ENCODE results near the gene ANKRD27.
"Not testable (repeated sequence)": the region's sequence is repeated elsewhere in the genome, so short reads cannot be mapped to it uniquely, and the experiment has no call there.

ANKRD27 gene

DNA sequence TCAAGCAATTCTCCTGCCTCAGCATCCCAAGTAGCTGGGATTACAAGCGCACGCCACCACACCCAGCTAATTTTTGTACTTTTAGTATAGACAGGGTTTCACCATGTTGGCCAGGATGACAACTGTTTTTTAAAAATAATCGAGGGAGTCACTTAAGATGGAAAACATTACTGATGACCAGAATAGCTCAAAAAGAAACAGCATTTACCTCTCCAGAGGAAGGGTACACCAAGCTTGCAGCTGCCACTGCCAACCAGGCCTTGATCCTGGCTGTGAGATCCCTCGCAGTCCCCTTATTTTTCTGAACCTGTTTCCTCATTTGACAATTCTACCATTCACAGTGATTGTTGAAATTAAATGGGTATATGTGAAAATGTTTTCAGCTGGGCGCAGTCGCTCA, 79.5 kb downstream of the ANKRD27 start:
- peaks cover 70 to 84% (median 77%) of the 10 kb centered on the region in 11 experiments for H3K36me3 ChIP-seq

DNA sequence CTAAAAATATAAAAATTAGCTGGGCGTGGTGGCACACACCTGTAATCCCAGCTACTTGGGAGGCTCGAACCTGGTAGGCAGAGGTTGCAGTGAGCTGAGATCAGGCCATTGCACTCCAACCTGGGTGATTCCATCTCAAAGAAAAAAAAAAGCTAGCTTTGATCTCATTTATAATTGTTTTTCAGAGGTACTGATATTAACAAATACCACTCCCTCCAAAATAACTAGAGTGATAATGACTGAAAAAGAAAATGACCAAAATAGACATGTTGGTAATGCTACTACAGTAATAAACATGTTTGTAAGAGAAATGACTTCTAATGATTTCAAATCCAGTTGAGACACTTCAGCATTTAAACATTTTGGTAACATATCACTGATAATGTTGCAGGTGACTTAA, 81.0 kb downstream of the ANKRD27 start:
- Histone ChIP-seq H3K27ac (no peak overlapping the region), H3K4me3 (no peak overlapping the region), H3K9ac (no peak overlapping the region), H3K27me3 (no peaks in the 10 kb centered on the region), H3K4me2 (no peak overlapping the region), H4K20me1 (peaks cover 0 to 11% (median 0%) of the 10 kb centered on the region in 11 experiments; a peak in 1 of 22 replicates), H3K9me3 (replicated peaks in 1 of 11) (0 out of 22 replicates have a peak, but pooled peaks cover 0 to 3% (median 0%) of the 10 kb centered on the region in 11 experiments), H3K4me1 (no peaks in the 10 kb centered on the region), H3K36me3 (peaks cover 59 to 70% (median 65%) of the 10 kb centered on the region in 11 experiments)
- no peak for TF ChIP-seq Cebpa-rat (IDR thresholded peaks at IDR 0.05)

More for the DNA sequence above, 79.5 kb downstream of the ANKRD27 start:
- no peak for TF ChIP-seq Cebpa-rat (IDR thresholded peaks at IDR 0.05)
- Histone ChIP-seq H3K9ac (no peak overlapping the region), H4K20me1 (peaks cover 0 to 11% (median 0%) of the 10 kb centered on the region in 11 experiments; a peak in 2 of 22 replicates), H3K4me3 (no peak overlapping the region), H3K27ac (no peak overlapping the region), H3K9me3 (replicated peaks in 1 of 11) (0 out of 22 replicates have a peak, but pooled peaks cover 0 to 3% (median 0%) of the 10 kb centered on the region in 11 experiments), H3K4me2 (no peak overlapping the region), H3K27me3 (no peaks in the 10 kb centered on the region), H3K4me1 (no peaks in the 10 kb centered on the region)

DNA sequence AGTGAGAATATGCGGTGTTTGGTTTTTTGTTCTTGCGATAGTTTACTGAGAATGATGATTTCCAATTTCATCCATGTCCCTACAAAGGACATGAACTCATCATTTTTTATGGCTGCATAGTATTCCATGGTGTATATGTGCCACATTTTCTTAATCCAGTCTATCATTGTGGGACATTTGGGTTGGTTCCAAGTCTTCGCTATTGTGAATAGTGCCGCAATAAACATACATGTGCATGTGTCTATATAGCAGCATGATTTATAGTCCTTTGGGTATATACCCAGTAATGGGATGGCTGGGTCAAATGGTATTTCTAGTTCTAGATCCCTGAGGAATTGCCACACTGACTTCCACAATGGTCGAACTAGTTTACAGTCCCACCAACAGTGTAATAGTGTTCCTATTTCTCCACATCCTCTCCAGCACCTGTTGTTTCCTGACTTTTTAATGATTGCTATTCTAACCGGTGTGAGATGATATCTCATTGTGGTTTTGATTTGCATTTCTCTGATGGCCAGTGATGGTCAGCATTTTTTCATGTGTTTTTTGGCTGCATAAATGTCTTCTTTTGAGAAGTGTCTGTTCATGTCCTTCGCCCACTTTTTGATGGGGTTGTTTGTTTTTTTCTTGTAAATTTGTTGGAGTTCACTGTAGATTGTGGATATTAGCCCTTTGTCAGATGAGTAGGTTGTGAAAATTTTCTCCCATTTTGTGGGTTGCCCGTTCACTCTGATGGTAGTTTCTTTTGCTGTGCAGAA, 87.1 kb downstream of the ANKRD27 start:
- not testable (repeated sequence) for H3K9me3 ChIP-seq (replicated peaks in 1 of 11); H3K27ac ChIP-seq; H3K9ac ChIP-seq; H3K27me3 ChIP-seq; H3K4me3 ChIP-seq; H3K4me2 ChIP-seq
- Histone ChIP-seq H3K36me3 (peaks cover 40 to 55% (median 52%) of the 10 kb centered on the region in 11 experiments), H3K4me1 (peaks cover 5 to 30% (median 21%) of the 10 kb centered on the region in 10 experiments), H4K20me1 (peaks cover 4 to 38% (median 25%) of the 10 kb centered on the region in 11 experiments; a peak in 17 of 22 replicates)

DNA sequence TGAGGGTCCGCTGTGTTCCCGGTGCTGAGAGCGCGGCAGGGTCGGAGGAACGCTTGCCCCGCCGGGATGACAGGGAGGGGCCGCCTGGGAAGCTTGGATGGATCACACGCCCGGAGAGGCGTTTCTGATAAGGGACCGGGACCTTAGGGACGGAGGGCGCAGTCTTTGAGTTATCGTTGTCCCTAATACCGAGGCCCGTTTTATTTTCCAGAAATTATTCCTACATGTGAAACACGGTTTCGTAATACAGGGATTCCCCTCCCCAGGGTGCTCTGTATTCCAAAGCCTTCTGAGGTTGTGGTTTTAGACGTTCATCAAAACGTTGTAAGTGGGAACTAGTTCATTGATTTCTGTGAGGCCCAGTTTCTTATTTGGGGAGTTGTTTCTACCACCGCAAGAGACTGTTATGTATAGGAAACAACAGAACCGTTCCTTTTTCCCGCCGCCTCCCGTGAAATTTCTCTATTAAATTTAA, 93.2 kb downstream of the ANKRD27 start:
- Histone ChIP-seq H3K9me3 (replicated peaks in 1 of 11) (no peaks in the 10 kb centered on the region), H3K27ac (peak overlapping the region; percentile 73 to 94 (median 89)), H3K4me1 (peaks cover 15 to 47% (median 37%) of the 10 kb centered on the region in 10 experiments), H3K9ac (peak overlapping the region; percentile 88 to 95 (median 92)), H3K4me2 (peak overlapping the region; percentile 85 to 96 (median 88)), H3K36me3 (peaks cover 39 to 47% (median 45%) of the 10 kb centered on the region in 11 experiments), H4K20me1 (peaks cover 10 to 51% (median 34%) of the 10 kb centered on the region in 11 experiments; a peak in 18 of 22 replicates), H3K27me3 (no peaks in the 10 kb centered on the region), H3K4me3 (peak overlapping the region; percentile 77 to 88 (median 82))
- no peak for TF ChIP-seq Cebpa-rat (IDR thresholded peaks at IDR 0.05)

DNA sequence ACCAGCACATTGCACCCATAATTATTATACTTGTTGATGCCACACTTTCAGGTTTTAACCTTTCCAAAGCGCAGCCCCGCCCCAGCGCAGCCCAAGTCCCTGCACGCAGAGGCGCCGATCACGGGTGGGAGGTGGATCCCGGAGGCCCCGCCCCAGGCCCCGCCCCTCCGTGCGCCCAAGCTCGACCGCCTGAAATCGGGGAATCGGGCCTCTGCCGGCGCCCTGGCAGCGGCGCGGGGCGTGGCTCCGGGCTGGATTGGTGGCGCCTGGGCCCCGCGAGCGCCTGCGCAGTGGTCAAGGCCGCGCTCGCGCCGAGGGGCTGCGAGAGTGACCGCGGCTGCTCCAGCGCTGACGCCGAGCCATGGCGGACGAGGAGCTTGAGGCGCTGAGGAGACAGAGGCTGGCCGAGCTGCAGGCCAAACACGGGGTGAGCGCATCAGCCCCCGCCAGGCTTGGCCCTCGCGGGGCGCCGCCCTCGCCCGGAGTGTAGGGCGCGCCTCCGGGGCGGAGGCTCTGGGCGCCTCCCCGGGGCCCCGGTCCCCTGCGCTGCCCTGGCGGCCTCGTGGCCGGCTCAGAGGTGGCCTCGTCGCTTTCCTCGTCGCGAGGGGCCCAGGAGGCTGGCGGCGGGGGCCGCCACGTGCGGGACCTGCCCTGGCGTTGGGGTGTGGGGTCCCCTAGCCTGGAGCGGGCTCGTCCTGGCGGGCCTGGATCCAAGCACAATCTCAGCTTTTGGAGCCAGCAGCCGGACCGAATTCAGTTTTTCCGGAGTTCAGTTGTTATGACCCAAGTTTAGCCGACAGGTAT, 93.9 kb downstream of the ANKRD27 start, which contains the start of gene PDCD5:
PDCD5 (plus strand) TSS at position 290 of the 804 bp plus-strand sequence; CDS start at position 362, 72 bp downstream.
- peak within 1 kb of the TSS; percentile 73 to 94 (median 89) for H3K27ac ChIP-seq
- H3K9ac ChIP-seq: peak within 1 kb of the TSS; percentile 88 to 95 (median 92)
- H3K27me3 ChIP-seq: no peaks in the 10 kb centered on the region
- peak within 1 kb of the TSS; percentile 85 to 96 (median 92) for H3K4me2 ChIP-seq
- H3K36me3 ChIP-seq: peaks cover 33 to 41% (median 38%) of the 10 kb centered on the region in 11 experiments
- peak within 1 kb of the TSS; percentile 77 to 88 (median 82) for H3K4me3 ChIP-seq
- peaks cover 10 to 45% (median 34%) of the 10 kb centered on the region in 11 experiments; a peak in 18 of 22 replicates for H4K20me1 ChIP-seq
- H3K4me1 ChIP-seq: peaks cover 15 to 41% (median 33%) of the 10 kb centered on the region in 10 experiments
- H3K9me3 ChIP-seq (replicated peaks in 1 of 11): no peaks in the 10 kb centered on the region
- TF ChIP-seq Cebpa-rat (IDR thresholded peaks at IDR 0.05): no peak

DNA sequence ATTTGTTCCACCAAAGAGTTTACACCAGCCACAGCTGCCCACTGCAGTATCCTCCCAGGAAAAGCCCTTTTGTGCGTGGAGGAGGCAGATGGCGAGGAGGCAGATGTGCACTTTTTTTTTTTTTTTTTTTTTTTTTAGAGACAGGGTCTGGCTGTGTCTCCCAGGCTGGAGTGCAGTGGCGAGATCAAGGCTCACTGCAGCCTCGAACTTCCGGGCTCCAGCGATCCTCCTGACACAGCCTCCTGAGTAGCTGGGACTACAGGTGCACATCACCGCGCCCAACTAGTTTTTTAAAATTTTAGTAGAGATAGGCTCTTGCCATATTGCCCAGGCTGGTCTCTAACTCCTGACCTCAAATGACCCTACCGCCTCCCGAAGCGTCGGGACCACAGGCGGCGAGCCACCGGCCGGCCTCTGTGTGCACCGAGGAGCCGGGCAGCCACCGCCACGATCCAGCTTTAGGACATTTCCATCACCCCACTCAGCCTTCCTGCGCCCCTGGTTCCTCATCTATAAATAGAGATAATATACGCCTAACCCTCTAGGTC, 94.6 kb downstream of the ANKRD27 start:
- TF ChIP-seq Cebpa-rat (IDR thresholded peaks at IDR 0.05): no peak
- peak overlapping the region in 5 of 11 experiments; percentile 15 to 91 (median 46); a peak in 6 of 22 replicates for H3K27ac ChIP-seq
- peak overlapping the region; percentile 77 to 88 (median 82) for H3K4me3 ChIP-seq
- H3K4me2 ChIP-seq: peak overlapping the region; percentile 84 to 92 (median 90)
- peaks cover 26 to 34% (median 32%) of the 10 kb centered on the region in 11 experiments for H3K36me3 ChIP-seq
- peak overlapping the region; percentile 66 to 95 (median 92); a peak in 20 of 22 replicates for H3K9ac ChIP-seq
- H4K20me1 ChIP-seq: peaks cover 10 to 38% (median 28%) of the 10 kb centered on the region in 11 experiments; a peak in 17 of 22 replicates
- no peaks in the 10 kb centered on the region for H3K9me3 ChIP-seq (replicated peaks in 1 of 11)
- no peaks in the 10 kb centered on the region for H3K27me3 ChIP-seq
- H3K4me1 ChIP-seq: peaks cover 15 to 36% (median 28%) of the 10 kb centered on the region in 10 experiments

DNA sequence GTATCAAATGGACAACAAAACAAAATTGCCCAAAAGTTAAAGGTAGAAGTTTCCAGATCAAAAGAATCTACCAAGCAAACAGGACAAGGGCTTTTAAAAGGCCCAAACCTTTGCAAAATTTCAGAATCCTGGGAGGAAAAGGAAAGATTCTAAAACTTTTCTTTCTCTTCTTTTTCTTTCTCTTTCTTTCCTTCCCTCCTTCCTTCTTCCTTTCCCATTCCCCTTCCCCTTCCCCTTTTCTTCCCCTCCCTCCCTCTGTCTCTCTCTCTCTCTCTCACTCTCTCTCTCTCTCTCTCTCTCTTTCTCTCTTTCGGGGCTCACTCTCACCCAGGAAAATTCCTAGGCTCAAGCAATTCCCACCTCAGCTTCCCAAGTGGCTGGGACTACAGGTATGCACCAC, 98.2 kb downstream of the ANKRD27 start:
- Histone ChIP-seq H3K4me1 (peaks cover 0 to 7% (median 6%) of the 10 kb centered on the region in 10 experiments; a peak in 15 of 20 replicates), H3K27me3 (no peaks in the 10 kb centered on the region), H3K9me3 (replicated peaks in 1 of 11) (no peaks in the 10 kb centered on the region), H3K4me3 (no peak overlapping the region), H3K36me3 (no peaks in the 10 kb centered on the region), H3K27ac (no peak overlapping the region), H3K9ac (no peak overlapping the region), H3K4me2 (no peak overlapping the region), H4K20me1 (peaks cover 0 to 5% (median 0%) of the 10 kb centered on the region in 11 experiments; a peak in 5 of 22 replicates)
- no peak for TF ChIP-seq Cebpa-rat (IDR thresholded peaks at IDR 0.05)

DNA sequence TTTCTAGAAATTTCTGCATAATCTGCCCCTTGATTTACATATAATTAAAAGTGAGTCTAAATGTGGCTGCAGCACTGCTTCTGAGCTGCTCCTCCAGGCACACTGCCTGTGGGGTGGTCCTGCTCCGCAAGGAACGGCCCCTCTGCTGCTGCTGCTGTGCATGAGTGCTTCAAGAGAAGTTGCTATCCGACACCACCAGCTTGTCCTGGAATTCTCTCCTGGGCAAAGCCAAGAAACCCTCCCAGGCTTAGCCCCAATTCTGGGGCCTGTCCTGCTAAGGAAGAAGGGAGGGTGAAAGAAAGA, 101.5 kb downstream of the ANKRD27 start:
- H3K4me2 ChIP-seq: no peak overlapping the region
- no peak for TF ChIP-seq Cebpa-rat (IDR thresholded peaks at IDR 0.05)
- H3K27ac ChIP-seq: no peak overlapping the region
- H3K9me3 ChIP-seq (replicated peaks in 1 of 11): no peaks in the 10 kb centered on the region
- no peaks in the 10 kb centered on the region for H3K36me3 ChIP-seq
- no peaks in the 10 kb centered on the region; a peak in 2 of 22 replicates for H4K20me1 ChIP-seq
- no peak overlapping the region for H3K4me3 ChIP-seq
- no peaks in the 10 kb centered on the region for H3K27me3 ChIP-seq
- peaks cover 0 to 4% (median 0%) of the 10 kb centered on the region in 10 experiments; a peak in 3 of 20 replicates for H3K4me1 ChIP-seq
- H3K9ac ChIP-seq: no peak overlapping the region

DNA sequence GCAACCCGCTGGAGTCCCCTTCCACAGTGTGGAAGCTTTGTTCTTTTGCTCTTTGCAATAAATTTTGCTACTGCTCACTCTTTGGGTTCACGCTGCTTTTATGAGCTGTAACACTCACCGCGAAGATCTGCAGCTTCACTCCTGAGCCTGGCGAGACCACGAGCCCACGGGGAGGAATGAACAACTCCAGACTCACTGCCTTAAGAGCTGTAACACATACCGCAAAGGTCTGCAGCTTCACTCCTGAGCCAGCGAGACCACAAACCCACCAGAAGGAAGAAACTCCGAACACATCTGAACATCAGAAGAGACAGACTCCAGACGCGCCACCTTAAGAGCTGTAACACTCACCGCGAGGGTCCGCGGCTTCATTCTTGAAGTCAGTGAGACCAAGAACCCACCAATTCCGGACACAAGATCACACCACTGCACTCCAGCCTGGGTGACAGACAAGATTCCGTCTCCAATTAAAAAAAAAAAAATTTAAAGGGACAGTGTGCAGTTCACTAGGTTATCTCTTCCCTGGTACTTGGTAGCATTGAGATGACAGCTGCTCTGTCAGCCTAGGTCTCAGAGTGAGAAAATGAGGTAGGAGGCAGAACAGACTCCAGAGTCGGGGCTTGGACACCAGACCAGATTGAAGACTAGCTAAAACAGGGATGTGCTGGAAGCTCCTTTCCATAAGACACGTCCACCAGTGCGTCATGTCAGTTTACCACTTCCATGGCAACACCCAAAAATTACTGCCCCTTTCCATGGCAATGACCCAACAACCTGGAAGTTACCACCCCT, 102.1 kb downstream of the ANKRD27 start:
- not testable (repeated sequence) for H3K27me3 ChIP-seq; H3K4me1 ChIP-seq; H3K36me3 ChIP-seq; H3K9ac ChIP-seq; H3K9me3 ChIP-seq (replicated peaks in 1 of 11); H3K27ac ChIP-seq; H3K4me2 ChIP-seq; H3K4me3 ChIP-seq; H4K20me1 ChIP-seq

DNA sequence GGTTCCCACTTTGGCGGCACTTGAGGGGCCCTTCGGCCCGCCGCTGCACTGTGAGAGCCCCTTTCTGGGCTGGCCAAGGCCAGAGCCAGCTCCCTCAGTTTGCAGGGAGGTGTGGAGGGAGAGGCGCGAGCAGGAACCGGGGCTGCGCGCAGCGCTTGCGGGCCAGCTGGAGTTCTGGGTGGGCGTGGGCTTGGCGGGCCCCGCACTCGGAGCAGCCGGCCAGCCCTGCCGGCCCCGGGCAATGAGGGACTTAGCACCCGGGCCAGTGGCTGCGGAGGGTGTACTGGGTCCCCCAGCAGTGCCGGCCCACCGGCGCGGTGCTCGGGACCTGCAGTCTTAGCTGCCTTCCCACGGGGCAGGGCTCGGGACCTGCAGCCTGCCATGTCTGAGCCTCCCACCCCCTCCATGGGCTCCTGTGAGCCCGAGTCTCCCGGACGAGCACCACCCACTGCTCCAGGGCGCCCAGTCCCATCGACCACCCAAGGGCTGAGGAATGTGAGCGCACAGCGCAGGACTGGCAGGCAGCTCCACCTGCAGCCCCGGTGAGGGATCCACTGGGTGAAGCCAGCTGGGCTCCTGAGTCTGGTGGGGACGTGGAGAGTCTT, 103.4 kb downstream of the ANKRD27 start:
- not testable (repeated sequence) for H3K4me2 ChIP-seq; H3K4me1 ChIP-seq; H3K9me3 ChIP-seq (replicated peaks in 1 of 11); H3K4me3 ChIP-seq; H3K27ac ChIP-seq; H3K9ac ChIP-seq; H3K27me3 ChIP-seq; H3K36me3 ChIP-seq; H4K20me1 ChIP-seq

Data from BLaER1 treated with 17β-estradiol and CSF1 and Interleukin-3, amounts not matched to agents 10 nM and 100 nM (cell line).